Iris pigment epithelial cell (primary cell): Measurements from ENCODE around the gene CYLD.
A peak's percentile ranks its signal among the peaks of the same experiment; 100 is the strongest.

Source experiments
- DNase-seq: peaks from one replicate; pipeline ENCODE4 v3.0.0-alpha.2; 2011; ENCODE audit warnings: low read depth

CYLD gene

GRCh38 chr16:50740736-50741135, 1.1 kb upstream of the CYLD start:
- DNase-seq, result no peak

DNA sequence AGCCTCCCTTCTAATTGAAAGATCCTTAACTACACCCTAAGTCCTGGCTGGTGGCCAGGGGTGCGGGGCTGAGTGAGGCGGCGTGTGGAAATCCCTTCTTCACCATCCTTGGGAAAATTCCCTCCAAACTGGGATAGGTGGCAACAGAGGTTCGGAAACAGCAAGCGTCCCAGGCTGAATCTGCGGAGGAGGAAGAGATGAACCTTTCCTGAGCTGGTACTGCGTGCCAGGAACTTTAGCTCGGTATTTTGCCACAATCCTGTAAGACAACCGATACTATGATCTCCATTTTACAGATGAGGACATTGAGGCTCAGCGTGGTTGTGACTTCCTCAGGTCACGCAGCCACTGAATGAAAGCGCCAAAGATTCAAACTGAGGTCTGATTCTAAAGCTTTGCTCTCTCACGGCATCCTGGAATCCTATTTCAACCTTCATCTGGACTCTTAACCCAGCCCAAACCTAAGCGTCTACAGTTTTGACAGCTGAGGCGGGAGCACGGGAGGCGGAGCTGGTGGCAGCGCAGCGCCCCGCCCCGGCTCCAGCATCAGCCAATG, 583 bp upstream of the CYLD start:
- no peak for DNase-seq

- peak; percentile 31 for DNase-seq
Observed at GRCh38 chr16:50742576-50743200, 802 bp downstream of the CYLD start.

GRCh38 chr16:50743581-50744225, 1.8 kb downstream of the CYLD start:
- DNase-seq, result peak; percentile 26

DNA sequence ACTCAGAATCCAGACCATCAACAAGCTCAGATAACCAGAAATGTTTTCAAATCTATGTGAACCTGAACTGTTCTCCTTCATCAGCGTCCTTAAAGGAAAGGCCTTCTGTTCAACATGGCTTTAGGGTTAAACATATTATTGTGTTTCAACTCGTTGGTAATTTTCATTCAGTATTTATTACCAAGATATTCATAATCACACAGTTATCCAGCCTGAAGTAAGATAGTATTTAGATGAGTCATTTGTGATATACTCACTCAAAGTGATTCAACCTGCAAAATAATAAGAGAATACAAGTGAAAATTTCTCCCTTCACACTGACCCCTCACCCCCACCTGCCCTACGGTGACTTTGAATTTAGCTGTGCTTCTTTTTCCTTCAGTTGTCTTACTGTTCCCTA, 3.0 kb downstream of the CYLD start:
- peak; percentile 54 for DNase-seq

- DNase-seq, result no peak
Observed at GRCh38 chr16:50745940-50746339, 4.1 kb downstream of the CYLD start.

DNA sequence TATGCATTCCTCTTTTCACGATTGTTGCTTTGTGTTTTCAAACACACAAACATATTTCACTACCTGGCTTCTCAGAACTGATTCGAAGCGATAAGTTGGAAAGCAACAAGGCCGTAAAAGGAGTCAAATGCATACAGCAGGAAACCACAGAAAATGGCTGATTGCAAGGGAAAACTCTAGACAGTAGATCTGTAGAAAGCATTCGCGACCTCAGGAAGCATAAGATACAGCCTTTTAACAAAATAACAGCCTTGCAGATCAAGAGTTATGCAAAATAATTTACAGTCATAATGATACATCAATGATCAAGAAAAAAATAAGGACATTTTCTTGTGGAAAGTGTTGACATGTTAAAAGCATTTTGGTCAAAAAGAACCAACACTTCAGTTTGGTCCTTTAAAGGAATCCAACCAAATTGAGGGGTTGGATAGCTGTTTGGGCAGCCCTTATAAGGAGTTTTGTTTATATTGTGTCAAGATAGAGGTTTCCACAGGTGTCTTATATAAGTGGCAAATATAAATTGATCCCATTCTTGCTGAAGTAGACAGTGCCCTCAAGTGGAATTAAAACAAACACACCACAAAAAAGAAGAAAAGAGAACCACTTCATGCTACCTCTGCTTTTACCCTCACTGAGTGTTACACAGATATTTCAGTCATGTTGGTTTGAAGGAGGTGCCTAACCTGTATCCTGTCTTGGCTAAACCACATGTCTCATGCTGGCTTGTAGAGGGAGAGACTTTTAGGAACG, 5.5 kb downstream of the CYLD start:
- DNase-seq, result no peak

GRCh38 chr16:50751528-50751927, 9.6 kb downstream of the CYLD start:
- no peak for DNase-seq

DNA sequence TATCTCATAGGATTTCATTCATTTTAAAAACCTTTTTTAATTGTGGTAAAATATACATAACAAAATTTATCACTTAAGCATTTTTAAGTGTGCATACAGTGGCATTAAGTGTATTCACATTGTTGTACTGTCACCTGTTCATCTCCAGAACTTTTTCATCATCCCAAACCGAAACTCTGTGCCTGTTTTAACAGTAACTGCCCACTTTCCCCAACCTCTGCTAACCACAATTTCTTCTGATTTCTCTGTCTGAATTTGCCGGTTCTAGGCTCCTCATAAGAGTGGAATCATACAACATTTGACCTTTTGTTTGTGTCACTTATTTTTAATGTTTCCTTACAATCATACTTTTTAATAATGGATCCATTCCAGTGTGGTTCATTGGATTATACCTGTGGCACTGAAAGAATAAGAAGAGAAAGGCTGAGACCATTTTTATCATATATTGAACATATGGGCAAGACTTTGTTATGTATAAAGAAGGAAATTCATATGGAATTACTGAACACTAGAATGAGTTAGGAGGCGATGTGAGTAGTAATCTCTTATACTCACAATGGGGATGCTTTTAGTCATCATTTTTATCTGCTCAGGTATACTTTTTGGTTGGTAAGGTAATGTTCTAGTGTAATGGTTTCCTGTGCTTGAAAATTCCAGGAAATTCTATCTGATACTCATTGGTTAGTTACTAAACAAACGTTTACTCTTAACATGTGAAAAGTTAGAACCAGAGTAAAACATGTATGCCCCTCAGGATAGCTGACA, 10.8 kb downstream of the CYLD start:
- DNase-seq, result no peak

DNA sequence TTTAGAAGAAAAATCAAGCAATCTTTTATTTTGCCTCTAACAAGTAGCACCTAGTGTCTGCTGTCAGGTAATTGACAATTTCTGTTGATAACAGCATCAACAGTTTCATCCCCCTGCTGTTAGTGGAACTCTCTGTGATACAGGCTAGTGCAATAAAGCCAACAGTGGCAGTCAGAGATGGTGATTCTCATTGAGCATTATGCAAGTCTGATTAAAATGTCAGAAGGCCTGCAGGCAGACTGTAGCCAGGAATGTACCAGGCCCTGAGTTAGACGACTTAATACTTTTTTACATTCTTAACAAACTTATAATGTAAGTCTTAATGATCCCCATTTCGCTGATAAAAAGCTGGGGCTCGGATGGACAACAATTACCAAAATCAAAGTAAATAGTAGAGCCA, 14.6 kb downstream of the CYLD start:
- DNase-seq, result no peak

DNA sequence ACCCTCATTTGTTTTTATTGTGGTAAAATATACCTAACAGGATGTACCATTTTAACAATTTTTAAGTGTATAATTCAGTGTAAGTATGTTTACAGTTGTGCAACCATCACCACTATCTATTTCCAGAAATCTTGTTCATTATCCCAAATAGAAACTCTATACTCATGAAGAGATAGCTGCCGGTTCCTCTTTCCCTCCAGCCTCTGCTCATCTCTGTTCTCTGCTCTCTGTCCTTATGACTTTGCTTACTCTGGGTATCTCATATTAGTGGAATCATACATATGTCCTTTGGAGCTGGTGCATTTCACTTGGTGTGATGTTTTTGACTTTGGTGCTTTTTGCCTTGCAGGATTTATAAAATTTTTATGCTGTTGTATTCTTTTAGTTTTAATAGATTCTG, 19.4 kb downstream of the CYLD start:
- no peak for DNase-seq

GRCh38 chr16:50762241-50762640, 20.4 kb downstream of the CYLD start:
- peak; percentile 9 for DNase-seq

GRCh38 chr16:50763211-50763610, 21.3 kb downstream of the CYLD start:
- peak; percentile 42 for DNase-seq

GRCh38 chr16:50765260-50765659, 23.4 kb downstream of the CYLD start:
- DNase-seq, result no peak

- no peak for DNase-seq
Observed at GRCh38 chr16:50765861-50766260, 24.0 kb downstream of the CYLD start.

- no peak for DNase-seq
Observed at GRCh38 chr16:50767197-50767596, 25.3 kb downstream of the CYLD start.

GRCh38 chr16:50771366-50771765, 29.5 kb downstream of the CYLD start:
- peak; percentile 74 for DNase-seq

DNA sequence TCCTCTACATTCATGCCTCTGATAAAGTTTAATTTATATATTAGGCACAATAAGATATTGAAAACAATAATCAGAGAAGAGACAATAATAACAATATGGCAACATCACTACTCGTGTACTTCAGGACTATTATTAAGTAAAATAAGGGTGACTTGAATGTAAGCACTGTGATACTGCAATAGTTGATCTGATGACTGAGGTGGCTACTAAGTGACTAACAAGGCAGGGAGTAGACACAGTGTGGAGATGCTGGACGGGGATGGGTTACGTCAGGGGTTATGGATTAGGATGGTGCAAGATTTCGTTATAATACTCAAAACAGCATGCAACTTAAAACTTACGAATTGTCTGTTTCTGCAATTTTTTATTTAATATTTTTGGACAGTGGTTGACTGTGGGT, 32.5 kb downstream of the CYLD start:
- no peak for DNase-seq

GRCh38 chr16:50774960-50775359, 33.1 kb downstream of the CYLD start:
- no peak for DNase-seq

GRCh38 chr16:50776037-50776436, 34.2 kb downstream of the CYLD start:
- DNase-seq, result no peak

DNA sequence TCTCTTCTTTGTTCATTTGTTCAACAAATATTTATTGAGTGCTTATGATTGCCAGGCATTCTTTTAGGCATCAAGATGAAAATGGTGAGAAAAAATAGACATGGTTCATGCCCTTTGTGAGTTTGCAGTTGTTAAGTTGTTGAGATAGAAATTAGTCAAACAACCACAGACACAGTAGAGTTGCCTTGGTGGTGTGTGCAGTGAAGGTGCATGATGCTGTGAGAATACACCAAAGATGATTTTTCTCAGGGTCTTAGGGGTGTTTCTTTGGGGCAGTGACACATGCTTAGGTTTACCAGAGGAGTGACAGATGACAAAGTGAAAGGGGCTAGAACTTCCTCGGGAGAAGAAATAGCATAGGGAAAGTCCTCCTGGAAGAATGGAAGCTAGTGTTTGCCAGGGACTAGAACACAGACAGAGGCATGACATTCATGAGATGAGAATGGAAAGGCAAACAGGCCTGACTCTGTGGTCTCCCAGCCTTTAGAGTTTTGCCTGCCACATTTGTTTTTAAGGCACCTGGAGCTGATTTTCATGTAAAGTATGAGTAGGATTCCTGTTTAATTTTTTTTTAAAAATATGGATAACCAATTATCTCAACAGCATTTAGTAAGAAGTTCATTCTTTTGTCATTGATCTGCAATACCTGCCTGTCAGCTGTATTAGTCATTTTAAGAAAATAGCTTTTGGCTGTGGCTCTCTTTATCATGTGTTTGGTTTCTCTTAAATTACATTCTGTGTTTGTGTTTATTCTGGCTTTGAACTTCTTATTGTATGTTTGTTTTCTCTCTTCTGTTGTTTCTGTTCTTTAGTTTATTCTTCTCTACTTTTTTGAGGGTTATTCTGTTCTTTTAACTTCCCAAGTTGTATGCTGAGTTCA, 36.6 kb downstream of the CYLD start:
- no peak for DNase-seq
